ENCODE data around the gene SRCAP. TPM values are rescaled to one million over a fixed set of nuclear protein-coding genes. Genes with fewer than 3 reads are reported as not detected.

Gene SRCAP
- total RNA-seq, 1 experiment from 2014 or later = 9.4 TPM

Other genes with a start within 250 kb of the SRCAP start
- gene ITGAL, start 226.4 kb upstream of the SRCAP start, total RNA-seq (2014; rRNA removed; shearing (Covaris generic); ENCODE audit: low replicate concordance) = not detected in 2 replicates
- 97.6 and 99.4 TPM in 2 replicates for gene ZNF768, start 172.6 kb upstream of the SRCAP start, total RNA-seq (2014; rRNA removed; shearing (Covaris generic); ENCODE audit: low replicate concordance)
- 29.1 and 46.8 TPM in 2 replicates for gene ZNF747, start 164.3 kb upstream of the SRCAP start, total RNA-seq (2014; rRNA removed; shearing (Covaris generic); ENCODE audit: low replicate concordance)
- gene ZNF764, start 140.8 kb upstream of the SRCAP start, total RNA-seq (2014; rRNA removed; shearing (Covaris generic); ENCODE audit: low replicate concordance) = 9.0 and 9.1 TPM in 2 replicates
- gene ZNF688, start 127.5 kb upstream of the SRCAP start, total RNA-seq (2014; rRNA removed; shearing (Covaris generic); ENCODE audit: low replicate concordance) = 30.5 and 31.2 TPM in 2 replicates
- 2.8 and 7.6 TPM in 2 replicates for gene ZNF785, start 113.5 kb upstream of the SRCAP start, total RNA-seq (2014; rRNA removed; shearing (Covaris generic); ENCODE audit: low replicate concordance)
- 7.0 and 12.0 TPM in 2 replicates for gene ZNF689, start 88.8 kb upstream of the SRCAP start, total RNA-seq (2014; rRNA removed; shearing (Covaris generic); ENCODE audit: low replicate concordance)
- 7.0 and 8.8 TPM in 2 replicates for gene PRR14, start 48.2 kb upstream of the SRCAP start, total RNA-seq (2014; rRNA removed; shearing (Covaris generic); ENCODE audit: low replicate concordance)
- gene FBRS, start 40.7 kb upstream of the SRCAP start, total RNA-seq (2014; rRNA removed; shearing (Covaris generic); ENCODE audit: low replicate concordance) = 18.2 and 19.7 TPM in 2 replicates
- gene PHKG2, start 49.3 kb downstream of the SRCAP start, total RNA-seq (2014; rRNA removed; shearing (Covaris generic); ENCODE audit: low replicate concordance) = 32.0 and 53.5 TPM in 2 replicates
- 7.2 and 12.3 TPM in 2 replicates for gene CFAP119, start 62.9 kb downstream of the SRCAP start, total RNA-seq (2014; rRNA removed; shearing (Covaris generic); ENCODE audit: low replicate concordance)
- gene RNF40, start 63.2 kb downstream of the SRCAP start, total RNA-seq (2014; rRNA removed; shearing (Covaris generic); ENCODE audit: low replicate concordance) = 107 and 110 TPM in 2 replicates
- gene ZNF629, start 88.0 kb downstream of the SRCAP start, total RNA-seq (2014; rRNA removed; shearing (Covaris generic); ENCODE audit: low replicate concordance) = 14.0 and 17.5 TPM in 2 replicates
- gene BCL7C, start 194.9 kb downstream of the SRCAP start, total RNA-seq (2014; rRNA removed; shearing (Covaris generic); ENCODE audit: low replicate concordance) = 154 and 157 TPM in 2 replicates
- gene CTF1, start 197.4 kb downstream of the SRCAP start, total RNA-seq (2014; rRNA removed; shearing (Covaris generic); ENCODE audit: low replicate concordance) = 0.84 and 2.9 TPM in 2 replicates
- gene FBXL19, start 224.4 kb downstream of the SRCAP start, total RNA-seq (2014; rRNA removed; shearing (Covaris generic); ENCODE audit: low replicate concordance) = 51.9 and 58.5 TPM in 2 replicates
- 82.7 and 96.5 TPM in 2 replicates for gene ORAI3, start 249.9 kb downstream of the SRCAP start, total RNA-seq (2014; rRNA removed; shearing (Covaris generic); ENCODE audit: low replicate concordance)

Measured in Caki2 (cell line).